ENCODE data around the gene OR56B1. TPM values are rescaled to one million over a fixed set of nuclear protein-coding genes. Genes with fewer than 3 reads are reported as not detected.
"Not testable (repeated sequence)": the region's sequence is repeated elsewhere in the genome, so short reads cannot be mapped to it uniquely, and the experiment has no call there.

The OR56B1 gene
- total RNA-seq, 1 donor from 2014 or later = not detected

GRCh38 chr11:5713695-5714094 is 22.6 kb upstream of the OR56B1 start:
- Mint-ChIP-seq H3K27ac (no peak overlapping the region), H3K4me3 (no peak overlapping the region), H3K9me3 (no peaks in the 10 kb centered on the region), H3K27me3 (no peaks in the 10 kb centered on the region), H3K36me3 (no peaks in the 10 kb centered on the region), H3K4me1 (ENCODE audit: unreplicated experiment) (no peaks in the 10 kb centered on the region)
- TF ChIP-seq CTCF (conservative IDR thresholded peaks at IDR 0.05) = no peak
- no peak for DNase-seq (ENCODE audit: extremely low spot score, unreplicated experiment)

- not testable (repeated sequence) for H3K36me3 Mint-ChIP-seq; H3K4me3 Mint-ChIP-seq; H3K27ac Mint-ChIP-seq; H3K9me3 Mint-ChIP-seq; H3K4me1 Mint-ChIP-seq (ENCODE audit: unreplicated experiment); H3K27me3 Mint-ChIP-seq; DNase-seq (ENCODE audit: extremely low spot score, unreplicated experiment)
These were observed 19.7 kb upstream of the OR56B1 start for GRCh38 chr11:5716518-5716917.

GRCh38 chr11:5719703-5720495 is 16.3 kb upstream of the OR56B1 start:
- no peak for TF ChIP-seq CTCF (conservative IDR thresholded peaks at IDR 0.05)
- H3K36me3 Mint-ChIP-seq = no peaks in the 10 kb centered on the region
- no peak overlapping the region for H3K4me3 Mint-ChIP-seq
- no peak overlapping the region for H3K27ac Mint-ChIP-seq
- DNase-seq (ENCODE audit: extremely low spot score, unreplicated experiment) = no peak
- peaks cover 3% of the 10 kb centered on the region for H3K27me3 Mint-ChIP-seq
- H3K9me3 Mint-ChIP-seq = no peaks in the 10 kb centered on the region
- no peaks in the 10 kb centered on the region for H3K4me1 Mint-ChIP-seq (ENCODE audit: unreplicated experiment)

GRCh38 chr11:5722622-5723021 is 13.6 kb upstream of the OR56B1 start:
- no peak for TF ChIP-seq CTCF (conservative IDR thresholded peaks at IDR 0.05)
- peaks cover 3% of the 10 kb centered on the region for H3K27me3 Mint-ChIP-seq
- H3K4me3 Mint-ChIP-seq = no peak overlapping the region
- H3K9me3 Mint-ChIP-seq = no peaks in the 10 kb centered on the region
- H3K27ac Mint-ChIP-seq = no peak overlapping the region
- H3K4me1 Mint-ChIP-seq (ENCODE audit: unreplicated experiment) = no peaks in the 10 kb centered on the region
- no peak for DNase-seq (ENCODE audit: extremely low spot score, unreplicated experiment)
- no peaks in the 10 kb centered on the region for H3K36me3 Mint-ChIP-seq

GRCh38 chr11:5726351-5726750 is 9.9 kb upstream of the OR56B1 start:
- Mint-ChIP-seq H3K4me3 (no peak overlapping the region), H3K27ac (no peak overlapping the region), H3K36me3 (no peaks in the 10 kb centered on the region), H3K9me3 (no peaks in the 10 kb centered on the region), H3K4me1 (ENCODE audit: unreplicated experiment) (no peaks in the 10 kb centered on the region), H3K27me3 (peaks cover 11% of the 10 kb centered on the region)
- no peak for DNase-seq (ENCODE audit: extremely low spot score, unreplicated experiment)
- no peak for TF ChIP-seq CTCF (conservative IDR thresholded peaks at IDR 0.05)

GRCh38 chr11:5727691-5728090 is 8.6 kb upstream of the OR56B1 start:
- peaks cover 11% of the 10 kb centered on the region for H3K27me3 Mint-ChIP-seq
- H3K27ac Mint-ChIP-seq = no peak overlapping the region
- no peaks in the 10 kb centered on the region for H3K9me3 Mint-ChIP-seq
- no peak for DNase-seq (ENCODE audit: extremely low spot score, unreplicated experiment)
- no peaks in the 10 kb centered on the region for H3K4me1 Mint-ChIP-seq (ENCODE audit: unreplicated experiment)
- no peak overlapping the region for H3K4me3 Mint-ChIP-seq
- no peak for TF ChIP-seq CTCF (conservative IDR thresholded peaks at IDR 0.05)
- no peaks in the 10 kb centered on the region for H3K36me3 Mint-ChIP-seq

Measured in type B pancreatic cell (in vitro differentiated cells).